Central memory CD8-positive, alpha-beta T cell (primary cell): ENCODE results near the gene TMEM51.

ENCODE experiments used
- ATAC-seq: fragments of 150-1000 bp; cut with Tn5 transposase; replicated peaks from 2 replicates; pipeline ENCODE4 v1.10.0; 2022; ENCODE audit warnings: mild to moderate bottlenecking, moderate FRiP score, moderate number of reproducible peaks; ENCODE audit not compliant: poor library complexity, severe bottlenecking; ENCODE audit errors: extremely low read depth
- DNase-seq, 2 donors: peaks; one replicate each; pipeline ENCODE4 v3.0.0; 2021; ENCODE audit warnings: low spot score in 2 of 2
- H3K27ac Mint-ChIP-seq: one replicate; pipeline ENCODE4 v1.8.0; 2022; ENCODE audit warnings: low read depth, mild to moderate bottlenecking, moderate library complexity, mixed read lengths
- H3K27me3 Mint-ChIP-seq: one replicate; pipeline ENCODE4 v1.8.0; 2022; ENCODE audit warnings: mixed read lengths
- H3K36me3 Mint-ChIP-seq: one replicate; pipeline ENCODE4 v1.8.0; 2022; ENCODE audit warnings: mild to moderate bottlenecking, moderate library complexity, mixed read lengths; ENCODE audit not compliant: insufficient read depth
- H3K4me1 Mint-ChIP-seq: one replicate; pipeline ENCODE4 v1.8.0; 2022; ENCODE audit warnings: mixed read lengths
- H3K4me3 Mint-ChIP-seq: one replicate; pipeline ENCODE4 v1.8.0; 2022; ENCODE audit warnings: mild to moderate bottlenecking, moderate library complexity, mixed read lengths
- H3K9me3 Mint-ChIP-seq: one replicate; pipeline ENCODE4 v1.8.0; 2022; ENCODE audit warnings: mixed read lengths

TMEM51 gene

GRCh38 chr1:15117671-15118325 lies 35.7 kb upstream of the TMEM51 start:
- Mint-ChIP-seq H3K27me3 (peaks cover 44% of the 10 kb centered on the region), H3K4me1 (no peaks in the 10 kb centered on the region), H3K27ac (no peak overlapping the region), H3K36me3 (no peaks in the 10 kb centered on the region), H3K4me3 (no peak overlapping the region), H3K9me3 (no peaks in the 10 kb centered on the region)
- no peak for ATAC-seq
- no peak for DNase-seq

- H3K4me1 Mint-ChIP-seq, result no peaks in the 10 kb centered on the region
- no peak for ATAC-seq
- H3K4me3 Mint-ChIP-seq, result no peak overlapping the region
- no peak overlapping the region for H3K27ac Mint-ChIP-seq
- no peak for DNase-seq
- peaks cover 44% of the 10 kb centered on the region for H3K27me3 Mint-ChIP-seq
- no peaks in the 10 kb centered on the region for H3K9me3 Mint-ChIP-seq
- H3K36me3 Mint-ChIP-seq, result no peaks in the 10 kb centered on the region
These were observed 35.0 kb upstream of the TMEM51 start for GRCh38 chr1:15118579-15118978.

GRCh38 chr1:15120251-15120945 lies 33.1 kb upstream of the TMEM51 start:
- no peak overlapping the region for H3K4me3 Mint-ChIP-seq
- no peaks in the 10 kb centered on the region for H3K36me3 Mint-ChIP-seq
- DNase-seq (no peak), ATAC-seq (no peak)
- peaks cover 44% of the 10 kb centered on the region for H3K27me3 Mint-ChIP-seq
- no peaks in the 10 kb centered on the region for H3K9me3 Mint-ChIP-seq
- no peak overlapping the region for H3K27ac Mint-ChIP-seq
- H3K4me1 Mint-ChIP-seq, result no peaks in the 10 kb centered on the region

- Mint-ChIP-seq H3K36me3 (no peaks in the 10 kb centered on the region), H3K27me3 (peaks cover 36% of the 10 kb centered on the region), H3K9me3 (no peaks in the 10 kb centered on the region), H3K4me1 (no peaks in the 10 kb centered on the region), H3K27ac (no peak overlapping the region), H3K4me3 (no peak overlapping the region)
- no peak for DNase-seq
- no peak for ATAC-seq
These were observed 31.2 kb upstream of the TMEM51 start for GRCh38 chr1:15122331-15122730.

GRCh38 chr1:15123270-15123669 lies 30.3 kb upstream of the TMEM51 start:
- Mint-ChIP-seq H3K27ac (no peak overlapping the region), H3K27me3 (peaks cover 35% of the 10 kb centered on the region)

GRCh38 chr1:15123925-15124324 lies 29.6 kb upstream of the TMEM51 start:
- no peaks in the 10 kb centered on the region for H3K4me1 Mint-ChIP-seq
- no peaks in the 10 kb centered on the region for H3K9me3 Mint-ChIP-seq
- H3K4me3 Mint-ChIP-seq, result no peak overlapping the region
- H3K27me3 Mint-ChIP-seq, result peaks cover 28% of the 10 kb centered on the region
- H3K36me3 Mint-ChIP-seq, result no peaks in the 10 kb centered on the region
- no peak overlapping the region for H3K27ac Mint-ChIP-seq
- ATAC-seq (no peak), DNase-seq (no peak)

More at GRCh38 chr1:15123270-15123669, 30.3 kb upstream of the TMEM51 start:
- DNase-seq (no peak), ATAC-seq (no peak)
- H3K4me3 Mint-ChIP-seq, result no peak overlapping the region
- H3K36me3 Mint-ChIP-seq, result no peaks in the 10 kb centered on the region
- no peaks in the 10 kb centered on the region for H3K9me3 Mint-ChIP-seq
- no peaks in the 10 kb centered on the region for H3K4me1 Mint-ChIP-seq

- H3K4me3 Mint-ChIP-seq, result no peak overlapping the region
- H3K27ac Mint-ChIP-seq, result no peak overlapping the region
- no peak for DNase-seq
- peaks cover 22% of the 10 kb centered on the region for H3K27me3 Mint-ChIP-seq
- ATAC-seq, result no peak
- no peaks in the 10 kb centered on the region for H3K9me3 Mint-ChIP-seq
- no peaks in the 10 kb centered on the region for H3K4me1 Mint-ChIP-seq
- no peaks in the 10 kb centered on the region for H3K36me3 Mint-ChIP-seq
These were observed 29.0 kb upstream of the TMEM51 start for GRCh38 chr1:15124362-15125100.

- H3K36me3 Mint-ChIP-seq, result no peaks in the 10 kb centered on the region
- peaks cover 16% of the 10 kb centered on the region for H3K27me3 Mint-ChIP-seq
- H3K4me1 Mint-ChIP-seq, result no peaks in the 10 kb centered on the region
- ATAC-seq (no peak), DNase-seq (no peak)
- no peaks in the 10 kb centered on the region for H3K9me3 Mint-ChIP-seq
- H3K27ac Mint-ChIP-seq, result no peak overlapping the region
- no peak overlapping the region for H3K4me3 Mint-ChIP-seq
These were observed 28.3 kb upstream of the TMEM51 start for GRCh38 chr1:15125101-15125745.

- no peak for DNase-seq
- H3K27ac Mint-ChIP-seq, result no peak overlapping the region
- ATAC-seq, result no peak
- no peak overlapping the region for H3K4me3 Mint-ChIP-seq
- no peaks in the 10 kb centered on the region for H3K9me3 Mint-ChIP-seq
- H3K4me1 Mint-ChIP-seq, result no peaks in the 10 kb centered on the region
- H3K36me3 Mint-ChIP-seq, result no peaks in the 10 kb centered on the region
- H3K27me3 Mint-ChIP-seq, result peaks cover 14% of the 10 kb centered on the region
These were observed 25.5 kb upstream of the TMEM51 start for GRCh38 chr1:15128077-15128476.

- H3K36me3 Mint-ChIP-seq, result no peaks in the 10 kb centered on the region
- peak; percentile 59 to 62 for DNase-seq
- H3K27me3 Mint-ChIP-seq, result peaks cover 21% of the 10 kb centered on the region
- peak; percentile 56 for ATAC-seq
- no peaks in the 10 kb centered on the region for H3K9me3 Mint-ChIP-seq
- H3K4me1 Mint-ChIP-seq, result no peaks in the 10 kb centered on the region
- no peak overlapping the region for H3K4me3 Mint-ChIP-seq
- H3K27ac Mint-ChIP-seq, result no peak overlapping the region
These were observed 24.8 kb upstream of the TMEM51 start for GRCh38 chr1:15128520-15129313.

- Mint-ChIP-seq H3K36me3 (peaks cover 1% of the 10 kb centered on the region), H3K4me1 (no peaks in the 10 kb centered on the region), H3K27me3 (peaks cover 33% of the 10 kb centered on the region), H3K27ac (no peak overlapping the region), H3K4me3 (no peak overlapping the region), H3K9me3 (no peaks in the 10 kb centered on the region)
- DNase-seq, result no peak
- no peak for ATAC-seq
These were observed 23.6 kb upstream of the TMEM51 start for GRCh38 chr1:15129944-15130343.

- Mint-ChIP-seq H3K36me3 (peaks cover 1% of the 10 kb centered on the region), H3K27me3 (peaks cover 39% of the 10 kb centered on the region), H3K4me3 (no peak overlapping the region), H3K4me1 (no peaks in the 10 kb centered on the region), H3K27ac (no peak overlapping the region), H3K9me3 (no peaks in the 10 kb centered on the region)
- ATAC-seq, result no peak
- no peak for DNase-seq
These were observed 22.9 kb upstream of the TMEM51 start for GRCh38 chr1:15130607-15131006.
